Measurements from ENCODE around the gene DCAF5.

- TF ChIP-seq CTCF (optimal IDR thresholded peaks at IDR 0.05 in 1 of 3, IDR thresholded peaks at IDR 0.05 in 1 of 3, conservative IDR thresholded peaks at IDR 0.05 in 1 of 3; ENCODE audit: extremely low read depth in 1 of 3, insufficient read depth in 2 of 3, low read length in 3 of 3) (no peak), EZH2 (IDR thresholded peaks at IDR 0.05; ENCODE audit: low read length) (no peak)
These were observed 148.0 kb downstream of the DCAF5 start for GRCh38 chr14:69004731-69005431.
